IPS-18c (cell line): ENCODE measurements around the gene BTBD17.
A peak's percentile ranks its signal among the peaks of the same experiment; 100 is the strongest.

Experiments
- H3K4me3 ChIP-seq: 2 replicates; pipeline ENCODE4 v1.7.0; 2013; ENCODE audit warnings: low read depth, mild to moderate bottlenecking, low read length, moderate library complexity; ENCODE audit not compliant: insufficient read depth
- H3K9me3 ChIP-seq: one replicate; pipeline ENCODE4 v1.6.1; 2013; ENCODE audit warnings: mild to moderate bottlenecking, low read length, moderate library complexity; ENCODE audit not compliant: control insufficient read depth, insufficient read depth

The BTBD17 gene

DNA sequence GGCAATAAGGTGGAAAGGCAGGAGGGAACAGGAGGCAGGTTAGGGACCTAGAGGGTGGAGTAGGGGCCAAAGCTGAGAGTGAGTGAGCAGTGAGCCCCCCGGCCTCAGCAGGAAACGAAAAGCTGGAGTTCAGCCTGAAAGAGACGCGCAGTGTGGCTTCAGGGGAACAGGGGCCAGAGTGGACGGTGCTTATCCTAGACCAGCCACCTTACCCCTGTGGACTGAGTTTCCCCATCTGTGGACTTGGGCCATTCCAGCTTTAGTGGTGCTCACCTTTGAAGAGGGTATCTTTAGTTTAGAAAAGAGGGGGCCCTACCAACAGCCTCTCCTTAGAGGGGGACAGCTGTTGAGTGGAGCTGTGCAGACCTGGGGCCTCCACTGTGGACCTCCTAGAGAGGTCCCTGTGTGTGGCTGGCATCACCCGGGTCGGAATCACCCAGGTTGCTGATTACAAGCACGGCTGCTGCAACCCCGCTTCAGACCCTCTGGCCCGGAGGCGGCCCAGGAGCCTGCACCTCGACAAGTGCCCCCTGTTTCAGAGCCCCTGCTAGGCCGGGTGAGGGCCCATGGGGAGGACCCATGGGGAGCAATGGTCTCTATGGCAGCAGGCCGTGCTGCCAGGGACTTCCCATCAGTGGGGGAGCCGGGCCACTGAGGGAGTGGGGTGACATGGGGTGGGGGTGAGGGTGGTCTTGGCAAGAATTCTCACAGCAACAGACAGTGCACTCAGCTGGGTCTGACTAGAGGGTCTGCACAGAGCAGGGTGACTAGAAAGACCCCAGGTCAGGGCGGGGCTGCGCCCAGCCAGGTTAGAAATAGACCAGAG, 8.2 kb upstream of the BTBD17 start:
- Histone ChIP-seq H3K4me3 (no peak overlapping the region), H3K9me3 (no peaks in the 10 kb centered on the region)

DNA sequence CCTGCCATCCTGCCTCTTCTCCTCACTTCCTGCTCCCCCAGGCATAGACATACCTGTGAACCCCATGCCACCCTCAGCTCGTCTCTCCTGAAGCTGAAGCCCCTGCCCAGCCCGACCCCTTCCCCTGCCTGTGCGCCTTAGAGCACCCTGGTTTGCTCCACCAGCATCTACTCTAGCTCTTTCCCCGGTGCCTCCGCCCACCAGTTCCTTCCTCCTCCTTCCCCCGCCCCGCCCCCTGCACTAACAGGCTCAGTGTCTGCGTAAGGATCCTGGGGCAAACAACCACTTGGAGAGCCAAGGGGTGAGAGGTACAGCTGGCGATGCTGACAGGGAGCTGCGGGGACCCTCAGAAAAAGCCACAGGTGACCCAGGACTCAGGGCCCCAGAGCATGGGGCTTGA, 7.6 kb upstream of the BTBD17 start:
- Histone ChIP-seq H3K4me3 (no peak overlapping the region), H3K9me3 (no peaks in the 10 kb centered on the region)

DNA sequence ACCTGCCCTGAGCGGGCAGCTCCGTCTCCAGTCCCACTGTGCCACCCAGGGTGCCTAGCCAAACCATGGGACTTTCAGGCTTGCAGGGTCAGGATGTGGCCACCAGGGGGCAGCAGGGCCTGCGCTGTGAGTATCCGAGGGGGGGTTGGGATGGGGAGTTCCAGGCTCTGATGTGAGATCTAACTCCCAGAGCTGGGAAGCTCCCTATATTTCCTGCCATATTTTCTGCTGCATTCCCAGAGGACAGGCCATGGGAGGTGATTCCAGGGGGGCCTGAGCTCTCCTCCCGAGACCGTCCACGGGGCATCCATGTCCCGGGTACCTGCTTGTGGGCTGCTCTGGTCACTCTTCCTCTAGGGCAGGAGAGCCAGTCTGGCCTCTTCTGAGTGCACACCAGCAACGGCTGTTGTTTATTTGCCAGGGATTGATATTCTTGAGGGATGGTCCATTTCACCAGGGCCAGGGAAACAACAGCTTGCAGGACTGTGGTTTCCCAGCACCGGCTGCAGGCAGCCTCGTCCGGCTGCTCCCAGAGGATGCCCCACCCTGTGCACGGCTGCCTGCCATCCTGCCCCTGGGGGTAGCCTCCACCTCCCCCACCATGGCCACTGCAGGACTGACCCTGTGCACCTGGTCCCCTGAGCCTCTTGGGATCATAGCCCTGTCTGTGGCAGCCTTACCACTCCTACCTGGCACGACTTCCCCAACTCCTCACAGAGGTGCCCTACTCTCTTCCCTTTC, 6.8 kb upstream of the BTBD17 start:
- H3K4me3 ChIP-seq: no peak overlapping the region
- no peaks in the 10 kb centered on the region for H3K9me3 ChIP-seq

DNA sequence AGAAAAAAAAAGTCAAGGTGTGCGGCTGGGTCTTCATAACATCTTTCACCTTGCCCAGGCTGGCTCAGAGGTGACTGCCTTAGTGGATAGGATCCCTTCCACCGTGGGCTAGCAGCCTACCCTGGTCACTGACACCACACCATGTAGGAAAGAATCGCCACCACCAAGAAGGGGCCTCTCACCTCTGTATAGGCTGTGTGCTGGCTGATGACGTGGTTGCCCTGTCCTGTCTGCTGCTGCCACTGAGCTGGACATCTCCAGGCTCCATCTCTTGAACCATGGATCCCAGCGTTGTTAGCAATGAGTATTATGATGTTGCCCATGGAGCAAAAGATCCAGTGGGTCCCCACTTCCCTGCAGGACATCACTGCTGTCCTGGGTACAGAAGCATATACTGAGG, 5.5 kb upstream of the BTBD17 start, which contains the start of gene GPR142:
GPR142 (plus strand) TSS at position 301 of the 400 bp plus-strand sequence. CDS start 2,035 bp downstream, outside the sequence.
- H3K4me3 ChIP-seq: no peak within 1 kb of the TSS
- H3K9me3 ChIP-seq: no peaks in the 10 kb centered on the region

DNA sequence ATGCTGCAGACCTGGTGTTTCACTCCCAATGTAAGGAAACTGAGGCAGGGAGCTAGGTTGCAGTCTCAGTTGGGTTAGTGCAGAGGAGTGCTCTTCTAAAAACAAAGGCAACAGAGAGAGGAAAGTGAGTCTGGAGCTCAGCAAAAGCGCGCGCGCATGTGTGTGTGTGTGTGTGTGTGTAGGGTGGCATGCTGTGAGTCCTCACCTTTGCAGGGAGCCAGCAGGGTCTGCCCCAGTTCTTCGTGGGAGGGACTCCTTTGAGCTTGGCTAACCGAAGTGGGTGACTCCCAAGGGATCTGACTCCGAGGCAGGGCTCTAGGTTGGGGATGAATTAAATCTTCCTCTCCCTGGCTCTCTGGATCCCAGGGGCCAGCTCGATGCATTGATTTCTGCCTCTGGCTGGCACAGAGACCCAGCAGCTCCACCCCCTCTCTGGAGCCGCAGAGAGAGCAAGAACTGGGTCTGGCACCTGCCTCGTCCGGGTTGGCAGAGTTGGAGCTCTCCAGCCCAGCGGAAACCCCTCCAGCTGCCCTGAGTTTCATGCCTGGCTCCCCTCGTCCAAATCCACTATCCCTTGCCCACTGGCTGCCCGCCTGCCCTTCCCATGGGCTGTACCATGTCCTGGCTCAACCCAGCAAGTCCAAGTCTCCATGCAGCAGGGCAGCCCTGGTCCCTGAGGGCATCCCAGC, 1.3 kb upstream of the BTBD17 start:
- peaks cover 2% of the 10 kb centered on the region for H3K9me3 ChIP-seq
- no peak overlapping the region for H3K4me3 ChIP-seq

DNA sequence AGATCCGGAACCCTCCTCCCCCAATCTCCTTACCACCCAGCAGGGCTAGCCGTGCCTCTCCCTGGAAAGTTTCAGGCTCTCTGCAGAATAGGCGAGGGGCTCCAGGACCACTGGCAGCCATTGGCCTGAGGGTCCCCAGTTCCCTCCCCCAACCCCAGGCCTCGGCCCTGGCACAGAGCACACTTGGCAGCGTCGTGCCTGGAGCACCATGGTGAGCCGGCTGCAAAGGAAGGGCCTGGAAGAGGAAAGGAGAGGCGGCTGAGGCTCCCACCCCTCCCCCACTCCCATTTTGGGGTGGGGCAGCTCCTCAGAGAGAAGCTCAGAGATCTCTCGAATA, 369 bp upstream of the BTBD17 start:
- H3K4me3 ChIP-seq: no peak overlapping the region
- H3K9me3 ChIP-seq: peaks cover 2% of the 10 kb centered on the region

DNA sequence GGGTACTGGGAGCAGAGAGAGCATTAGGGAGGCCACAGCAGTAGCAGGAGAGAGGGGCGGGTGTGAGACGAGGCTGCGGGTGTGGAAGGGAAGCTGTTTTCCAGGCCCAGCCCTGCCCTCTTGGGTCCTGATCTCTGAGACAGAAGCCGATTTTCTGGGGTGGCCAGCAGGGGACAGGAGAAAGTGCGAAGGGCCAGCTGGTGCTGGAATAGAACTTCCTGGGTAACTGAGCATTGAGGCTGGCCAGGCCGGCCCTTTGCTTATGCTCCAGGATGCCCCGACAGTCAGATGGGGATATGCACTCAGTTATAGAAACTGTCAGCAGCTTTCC, 804 bp downstream of the BTBD17 start:
- H3K9me3 ChIP-seq: peaks cover 2% of the 10 kb centered on the region
- no peak overlapping the region for H3K4me3 ChIP-seq

DNA sequence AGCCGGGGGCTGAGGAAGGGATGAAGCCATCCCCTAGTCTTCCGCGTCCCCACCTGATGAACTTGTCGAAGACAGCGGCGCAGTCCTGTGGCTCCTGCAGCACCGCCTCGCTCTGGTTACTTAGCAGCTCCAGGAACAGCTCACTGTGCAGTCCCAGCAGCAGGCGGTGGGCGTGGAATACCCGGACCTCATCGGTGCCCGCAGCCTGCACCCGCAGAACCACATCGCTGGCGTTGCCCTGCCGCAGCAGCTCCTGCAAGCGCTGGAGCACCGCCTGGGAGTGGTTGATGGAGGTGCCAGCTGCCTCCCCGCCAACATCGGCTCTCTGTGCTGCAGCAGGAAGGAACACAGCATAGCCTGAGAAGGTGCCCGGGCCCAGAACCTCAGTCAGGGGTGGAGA, 1.8 kb downstream of the BTBD17 start:
- Histone ChIP-seq H3K9me3 (peaks cover 2% of the 10 kb centered on the region), H3K4me3 (no peak overlapping the region)

DNA sequence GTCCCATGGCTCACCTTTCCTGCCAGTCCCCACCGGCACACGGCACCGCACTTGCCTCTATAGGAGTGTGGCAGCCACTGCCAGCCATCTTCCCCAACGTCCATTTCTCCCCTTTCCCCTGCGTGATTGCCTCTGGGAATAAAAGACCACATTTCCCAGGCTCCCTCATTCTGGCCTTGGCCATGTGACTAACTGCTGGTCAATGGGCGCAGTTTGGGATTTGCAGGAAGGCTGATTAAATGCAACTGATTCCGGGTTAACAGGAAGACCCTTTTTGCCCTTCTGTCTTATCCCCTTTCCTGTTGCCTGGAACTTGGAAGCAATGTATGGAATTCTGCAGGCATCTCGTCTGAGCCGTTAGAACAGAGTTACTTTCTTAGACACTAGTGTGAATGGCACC, 3.0 kb downstream of the BTBD17 start:
- H3K9me3 ChIP-seq: peaks cover 2% of the 10 kb centered on the region
- H3K4me3 ChIP-seq: no peak overlapping the region

DNA sequence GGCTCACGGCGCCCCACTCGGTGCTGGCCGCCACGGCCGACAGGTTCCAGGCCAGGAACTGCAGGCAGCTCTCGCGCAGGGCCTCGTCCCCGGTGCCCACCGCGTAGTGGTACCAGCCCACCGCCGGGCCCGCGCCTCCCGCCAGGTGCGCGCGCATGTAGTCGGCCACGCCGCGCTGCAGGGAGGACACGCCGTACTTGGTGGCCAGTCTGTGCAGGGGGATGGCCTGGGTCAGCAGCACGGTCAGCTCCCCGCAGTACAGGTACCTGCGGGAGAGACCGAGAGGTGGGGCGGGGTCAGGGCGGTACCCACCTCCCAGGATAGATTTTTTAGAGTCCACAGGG, 4.2 kb downstream of the BTBD17 start:
- H3K4me3 ChIP-seq: peak overlapping the region; percentile 41
- peaks cover 2% of the 10 kb centered on the region for H3K9me3 ChIP-seq

DNA sequence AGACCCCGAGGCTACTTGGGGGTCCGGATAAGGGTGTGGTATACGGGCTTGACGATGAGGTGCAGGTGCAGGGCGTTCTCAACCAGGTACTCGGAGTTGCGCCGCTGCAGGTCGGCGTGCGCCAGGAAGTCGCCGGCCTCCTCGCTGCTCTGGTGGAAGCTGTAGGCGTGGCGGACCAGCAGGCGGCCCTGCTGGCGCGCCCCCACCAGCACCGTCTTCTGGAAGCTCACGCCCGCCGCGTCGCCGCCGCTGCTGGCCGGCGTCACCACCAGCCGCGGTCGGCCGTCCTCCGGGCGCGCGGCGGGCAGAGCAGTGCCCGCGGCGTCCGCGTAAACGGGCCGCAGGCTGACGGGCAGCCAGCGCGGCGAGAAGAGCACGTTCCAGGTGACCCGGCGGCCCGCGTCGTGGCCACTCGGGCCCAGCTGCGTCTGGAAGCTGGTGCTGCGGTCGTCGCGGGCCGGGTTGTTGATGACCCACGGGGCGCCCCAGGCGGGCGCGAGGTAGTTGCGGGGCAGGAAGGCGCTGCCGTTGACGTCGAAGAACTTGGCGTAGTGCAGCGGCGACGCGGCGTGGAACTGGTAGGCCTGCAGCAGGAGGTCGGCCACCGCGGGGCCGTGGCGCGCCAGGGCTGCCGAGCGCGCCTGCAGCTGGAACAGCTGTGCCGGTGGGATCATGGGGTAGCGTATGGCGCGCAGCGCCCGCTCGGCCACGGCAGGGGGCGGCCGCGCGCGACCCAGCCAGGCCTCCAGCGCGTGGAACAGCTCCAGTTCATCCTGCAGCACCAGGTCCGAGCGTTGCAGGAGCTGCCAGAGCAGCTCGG, 4.8 kb downstream of the BTBD17 start:
- H3K4me3 ChIP-seq: peak overlapping the region; percentile 41
- H3K9me3 ChIP-seq: peaks cover 2% of the 10 kb centered on the region

DNA sequence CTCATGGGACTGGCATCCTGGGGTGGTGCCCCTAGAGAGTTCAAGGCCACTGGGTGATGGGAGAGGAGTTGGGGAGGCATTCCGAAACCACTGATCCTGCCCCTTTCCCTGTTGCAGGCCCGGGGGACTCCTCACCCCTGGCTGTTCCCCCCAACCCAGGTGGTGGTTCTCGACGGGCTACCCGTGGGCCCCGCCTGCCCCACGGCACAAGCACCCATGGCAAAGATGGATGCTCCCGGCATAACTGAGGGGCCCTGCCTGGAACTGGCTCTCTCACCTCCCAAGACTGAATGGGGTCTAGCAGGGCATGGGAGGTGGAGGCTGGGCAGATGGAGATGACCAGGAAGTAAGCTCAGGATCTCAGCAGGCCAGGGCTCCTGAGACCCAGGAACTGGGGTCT, 6.6 kb downstream of the BTBD17 start:
- Histone ChIP-seq H3K4me3 (no peak overlapping the region), H3K9me3 (no peaks in the 10 kb centered on the region)

DNA sequence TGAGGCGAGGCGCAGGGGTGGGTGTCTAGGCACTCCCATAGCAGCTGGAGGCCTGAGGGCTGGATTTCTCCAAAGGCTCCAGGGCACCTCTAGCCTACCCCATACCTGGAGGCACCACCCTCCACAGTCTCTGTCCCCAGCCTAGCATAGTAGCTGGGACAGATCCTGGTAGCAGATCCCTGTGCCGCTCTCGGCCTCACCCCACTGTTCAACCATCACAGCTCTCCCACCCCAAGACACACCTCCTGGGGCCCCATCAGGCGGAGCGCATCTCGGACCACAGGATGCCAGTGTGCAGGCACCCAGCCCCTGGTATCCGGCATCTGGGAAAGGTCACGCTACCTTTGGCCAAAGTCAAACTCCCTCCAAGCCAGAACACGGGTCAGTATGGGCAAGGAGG, 7.1 kb downstream of the BTBD17 start:
- no peaks in the 10 kb centered on the region for H3K9me3 ChIP-seq
- H3K4me3 ChIP-seq: no peak overlapping the region

DNA sequence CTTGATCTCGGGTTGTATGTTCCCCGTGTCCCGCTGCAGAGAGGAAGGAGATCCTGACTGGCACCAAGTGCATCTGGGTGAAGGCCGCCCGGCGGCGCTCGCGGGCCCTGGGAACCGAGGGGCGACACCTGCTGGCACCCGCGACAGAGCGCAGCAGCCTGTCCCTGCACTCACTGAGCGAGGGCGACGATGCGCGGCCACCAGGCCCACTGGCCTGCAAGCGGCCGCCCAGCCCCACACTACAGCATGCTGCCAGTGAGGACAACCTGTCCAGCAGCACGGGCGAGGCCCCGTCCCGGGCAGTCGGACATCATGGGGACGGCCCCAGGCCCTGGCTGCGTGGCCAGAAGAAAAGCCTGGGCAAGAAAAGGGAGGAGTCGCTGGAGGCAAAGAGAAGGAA, 7.5 kb downstream of the BTBD17 start:
- H3K9me3 ChIP-seq: no peaks in the 10 kb centered on the region
- H3K4me3 ChIP-seq: no peak overlapping the region

DNA sequence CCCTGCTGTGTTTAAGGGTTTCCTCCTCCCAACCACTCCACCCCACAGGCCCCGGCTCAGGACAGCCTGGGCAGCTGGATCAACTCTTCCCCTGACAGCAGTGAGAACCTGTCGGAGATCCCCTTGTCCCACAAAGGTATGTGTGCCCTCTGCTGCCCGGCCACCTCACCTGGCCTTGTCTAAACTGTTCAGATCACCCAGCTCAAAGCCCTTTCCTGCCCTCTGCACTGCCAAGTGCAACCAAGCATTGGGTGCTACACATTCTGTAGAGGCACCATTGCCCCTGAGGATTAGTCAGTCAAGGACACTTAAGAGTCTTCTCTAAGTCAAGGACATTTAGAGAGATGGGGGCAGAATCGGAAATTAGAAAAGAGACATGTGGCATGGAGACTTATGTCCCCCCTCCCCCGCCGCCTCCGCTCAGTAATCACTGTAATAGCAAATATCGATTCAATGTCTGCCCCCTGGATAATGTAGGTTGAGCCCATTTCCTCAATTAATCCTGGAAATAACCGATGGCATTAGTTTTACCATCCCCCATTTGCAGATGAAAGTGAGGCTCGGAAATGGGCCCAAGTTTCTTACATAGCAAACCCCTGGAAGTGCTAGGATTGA, 8.1 kb downstream of the BTBD17 start:
- Histone ChIP-seq H3K4me3 (no peak overlapping the region), H3K9me3 (no peaks in the 10 kb centered on the region)

DNA sequence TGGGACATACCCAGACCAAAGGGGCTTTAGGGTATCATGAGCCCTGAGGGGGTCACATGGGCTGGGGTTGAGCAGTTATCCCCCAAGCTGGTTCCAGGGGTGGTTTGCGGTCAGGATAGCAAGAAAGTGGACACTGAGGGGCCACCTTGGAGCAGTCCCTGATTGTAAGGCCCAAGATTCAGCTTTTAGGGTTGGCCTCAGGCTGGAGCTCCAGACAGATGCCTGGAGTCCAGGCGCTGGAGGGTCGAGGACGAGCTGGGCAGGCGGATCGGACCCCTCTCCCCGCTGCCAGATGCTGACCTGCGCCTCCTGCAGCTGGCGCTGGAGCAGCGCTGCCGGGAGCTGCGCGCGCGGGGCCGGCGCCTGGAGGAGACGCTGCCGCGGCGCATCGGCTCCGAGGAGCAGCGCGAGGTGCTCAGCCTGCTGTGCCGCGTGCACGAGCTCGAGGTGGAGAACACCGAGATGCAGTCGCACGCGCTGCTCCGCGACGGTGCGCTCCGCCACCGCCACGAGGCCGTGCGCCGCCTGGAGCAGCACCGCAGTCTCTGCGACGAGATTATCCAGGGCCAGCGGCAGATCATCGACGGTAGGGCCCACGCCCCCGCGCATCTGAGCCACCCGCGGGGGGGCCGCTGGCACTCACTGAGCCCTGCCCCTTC, 10.0 kb downstream of the BTBD17 start:
- no peak overlapping the region for H3K4me3 ChIP-seq

DNA sequence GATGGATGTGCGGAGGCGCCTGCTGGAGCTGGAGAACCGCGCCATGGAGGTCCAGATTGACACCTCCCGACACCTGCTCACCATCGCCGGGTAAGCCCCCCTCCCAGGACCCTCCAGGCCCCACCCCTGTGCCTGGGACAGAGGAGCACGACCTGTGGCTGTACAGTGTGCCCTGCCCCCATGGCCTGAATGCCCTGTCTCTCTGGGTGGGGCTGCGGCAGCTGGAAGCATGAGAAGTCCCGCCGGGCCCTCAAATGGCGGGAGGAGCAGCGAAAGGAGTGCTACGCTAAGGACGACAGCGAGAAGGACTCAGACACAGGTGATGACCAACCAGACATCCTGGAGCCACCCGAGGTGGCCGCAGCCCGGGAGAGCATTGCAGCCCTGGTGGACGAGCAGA, 11.2 kb downstream of the BTBD17 start:
- no peaks in the 10 kb centered on the region for H3K9me3 ChIP-seq
- H3K4me3 ChIP-seq: no peak overlapping the region

More for the DNA sequence above, 10.0 kb downstream of the BTBD17 start:
- no peaks in the 10 kb centered on the region for H3K9me3 ChIP-seq
